ENCODE results near the gene MOV10. TPM values are rescaled to one million over a fixed set of nuclear protein-coding genes. Genes with fewer than 3 reads are reported as not detected.

MOV10 gene
- polyA plus RNA-seq, 1 of the 3 experiments (the other 2 are of a cell fraction), result 87.4 TPM

DNA sequence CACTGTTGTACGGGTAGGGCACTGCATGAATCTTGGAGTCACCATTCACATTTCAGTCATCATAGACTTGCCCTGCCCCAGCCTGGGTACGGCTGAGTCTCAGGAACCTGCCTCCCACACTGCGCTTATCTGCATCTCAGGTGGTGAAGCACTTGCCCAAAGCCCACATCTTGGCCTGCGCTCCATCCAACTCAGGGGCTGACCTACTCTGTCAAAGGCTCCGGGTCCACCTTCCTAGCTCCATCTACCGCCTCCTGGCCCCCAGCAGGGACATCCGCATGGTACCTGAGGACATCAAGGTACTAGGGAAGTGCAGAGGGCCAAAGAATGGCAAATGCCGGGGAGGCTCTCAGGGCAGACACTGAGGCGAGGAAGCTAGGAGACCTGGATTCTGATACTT lies 20.8 kb downstream of the MOV10 start:
- Histone ChIP-seq H3K36me3 (replicated peaks in 1 of 2; ENCODE audit: control insufficient read depth in 1 of 2, insufficient read depth in 2 of 2, low read length in 1 of 2) (peaks cover 29 to 55% of the 10 kb centered on the region in 2 experiments), H3K4me2 (no peak overlapping the region)

DNA sequence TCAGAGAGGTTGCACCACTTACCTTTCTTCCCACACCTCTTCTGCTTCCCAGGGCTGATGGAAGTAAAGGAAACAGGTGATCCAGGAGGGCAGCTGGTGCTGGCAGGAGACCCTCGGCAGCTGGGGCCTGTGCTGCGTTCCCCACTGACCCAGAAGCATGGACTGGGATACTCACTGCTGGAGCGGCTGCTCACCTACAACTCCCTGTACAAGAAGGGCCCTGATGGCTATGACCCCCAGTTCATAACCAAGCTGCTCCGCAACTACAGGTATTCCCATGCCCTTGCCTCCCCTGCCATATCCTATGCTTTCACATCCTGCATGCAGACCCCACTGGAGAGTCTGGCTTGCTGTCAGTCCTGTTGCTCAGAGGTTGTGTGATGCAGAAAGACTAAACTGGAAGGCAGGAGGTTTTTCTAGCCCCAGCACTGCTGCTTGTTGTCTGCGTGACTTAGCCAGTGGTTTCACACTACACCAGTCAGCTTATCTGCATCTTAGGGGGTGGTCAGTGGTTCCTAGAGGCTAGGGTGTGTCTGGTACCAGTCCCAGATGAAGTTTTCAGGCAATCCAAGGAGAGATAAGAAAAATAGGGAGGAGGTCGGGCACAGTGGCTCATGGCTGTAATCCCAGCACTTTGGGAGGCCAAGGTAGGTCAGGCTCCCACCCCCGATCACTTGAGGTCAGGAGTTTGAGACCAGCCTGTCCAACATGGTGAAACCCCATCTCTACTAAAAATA lies 22.3 kb downstream of the MOV10 start:
- Histone ChIP-seq H3K4me3 (ENCODE audit: low read depth in 2 of 2, low read length in 1 of 2) (no peak overlapping the region), H3K79me2 (ENCODE audit: insufficient read depth) (no peaks in the 10 kb centered on the region), H3K27ac (ENCODE audit: low read depth in 2 of 2, low read length in 1 of 2) (no peak overlapping the region), H3K9ac (no peak overlapping the region), H2AFZ (ENCODE audit: low read depth) (no peak overlapping the region), H3F3A (replicated peaks; ENCODE audit: insufficient read depth) (peaks cover 25% of the 10 kb centered on the region), H3K27me3 (ENCODE audit: insufficient read depth) (no peaks in the 10 kb centered on the region), H3K4me2 (no peak overlapping the region), H4K20me1 (ENCODE audit: insufficient read depth) (no peaks in the 10 kb centered on the region; the same call in 1 of the 2 replicates), H3K9me3 (no peaks in the 10 kb centered on the region), H3K4me1 (ENCODE audit: control insufficient read depth in 1 of 2, insufficient read depth in 2 of 2, low read depth in 1 of 2, low read length in 1 of 2) (peaks cover 22 to 25% of the 10 kb centered on the region in 2 experiments; a peak in 3 of 4 replicates), H3K9me2 (no peaks in the 10 kb centered on the region), H3K36me3 (replicated peaks in 1 of 2; ENCODE audit: control insufficient read depth in 1 of 2, insufficient read depth in 2 of 2, low read length in 1 of 2) (peaks cover 20 to 62% of the 10 kb centered on the region in 2 experiments)
- POLR2A ChIA-PET, result no interaction called here
- CTCF ChIA-PET, result interaction anchor here (1.3 to 2.5 kb wide), 3 partner anchors 19 to 61 kb away, joined by 3 to 7 read pairs (median 6); partner anchors contain the start of gene PPM1J
- DNase-seq, result no peak
- 94% methylated on average over 7 of the region's 7 CpGs for WGBS (ENCODE audit: low lambda C conversion rate)
- TF ChIP-seq TAF1 (IDR thresholded peaks at IDR 0.05; ENCODE audit: borderline replicate concordance, low read depth, low read length) (no peak), GATA2 (CRISPR knock-in tag; IDR thresholded peaks at IDR 0.05) (no peak), EP300 (IDR thresholded peaks at IDR 0.05; ENCODE audit: borderline replicate concordance in 1 of 2, low read depth in 1 of 2, low read length in 1 of 2) (no peak), JUND (IDR thresholded peaks at IDR 0.05) (no peak), SMC3 (IDR thresholded peaks at IDR 0.05; ENCODE audit: low read depth, low read length) (no peak), MXI1 (IDR thresholded peaks at IDR 0.05; ENCODE audit: low read depth, low read length) (no peak), RXRA (IDR thresholded peaks at IDR 0.05; ENCODE audit: borderline replicate concordance, low read depth) (no peak), USF1 (IDR thresholded peaks at IDR 0.05; ENCODE audit: borderline replicate concordance, low read depth) (no peak), ELF1 (IDR thresholded peaks at IDR 0.05) (no peak), ZBTB33 (IDR thresholded peaks at IDR 0.05; ENCODE audit: borderline replicate concordance, low read depth) (no peak), FOSL2 (IDR thresholded peaks at IDR 0.05; ENCODE audit: borderline replicate concordance, low read depth) (no peak), RAD21 (IDR thresholded peaks at IDR 0.05; ENCODE audit: low read length) (no peak)

More for the DNA sequence above, 20.8 kb downstream of the MOV10 start:
- WGBS (ENCODE audit: low lambda C conversion rate), result 97% methylated on average over 9 of the region's 9 CpGs
- TF ChIP-seq GABPA (IDR thresholded peaks at IDR 0.05; ENCODE audit: low read depth) (no peak), USF1 (IDR thresholded peaks at IDR 0.05; ENCODE audit: borderline replicate concordance, low read depth) (no peak), TCF12 (IDR thresholded peaks at IDR 0.05) (no peak), RCOR1 (IDR thresholded peaks at IDR 0.05; ENCODE audit: low read length) (no peak), MEF2A (IDR thresholded peaks at IDR 0.05; ENCODE audit: borderline replicate concordance, low read depth) (no peak), NFIC (IDR thresholded peaks at IDR 0.05; ENCODE audit: borderline replicate concordance) (no peak), FOSL2 (IDR thresholded peaks at IDR 0.05; ENCODE audit: borderline replicate concordance, low read depth) (no peak), SIN3A (IDR thresholded peaks at IDR 0.05; ENCODE audit: borderline replicate concordance, low read depth, low read length) (no peak), FOXJ3 (CRISPR knock-in tag; IDR thresholded peaks at IDR 0.05) (no peak), IRF3 (IDR thresholded peaks at IDR 0.05; ENCODE audit: low read depth, low read length) (no peak), ELF1 (IDR thresholded peaks at IDR 0.05) (no peak)
- TF ChIP-seq, protein P1, sequence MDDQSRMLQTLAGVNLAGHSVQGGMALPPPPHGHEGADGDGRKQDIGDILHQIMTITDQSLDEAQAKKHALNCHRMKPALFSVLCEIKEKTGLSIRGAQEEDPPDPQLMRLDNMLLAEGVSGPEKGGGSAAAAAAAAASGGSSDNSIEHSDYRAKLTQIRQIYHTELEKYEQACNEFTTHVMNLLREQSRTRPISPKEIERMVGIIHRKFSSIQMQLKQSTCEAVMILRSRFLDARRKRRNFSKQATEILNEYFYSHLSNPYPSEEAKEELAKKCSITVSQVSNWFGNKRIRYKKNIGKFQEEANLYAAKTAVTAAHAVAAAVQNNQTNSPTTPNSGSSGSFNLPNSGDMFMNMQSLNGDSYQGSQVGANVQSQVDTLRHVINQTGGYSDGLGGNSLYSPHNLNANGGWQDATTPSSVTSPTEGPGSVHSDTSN (IDR thresholded peaks at IDR 0.05), result no peak
- no peaks in the 10 kb centered on the region; the same call in 1 of the 2 replicates for H4K20me1 ChIP-seq (ENCODE audit: insufficient read depth)
- no peak overlapping the region for H3K4me3 ChIP-seq (ENCODE audit: low read depth in 2 of 2, low read length in 1 of 2)
- no peaks in the 10 kb centered on the region for H3K9me3 ChIP-seq
- no peaks in the 10 kb centered on the region for H3K9me2 ChIP-seq
- peaks cover 15% of the 10 kb centered on the region for H3F3A ChIP-seq (replicated peaks; ENCODE audit: insufficient read depth)
- no peaks in the 10 kb centered on the region for H3K27me3 ChIP-seq (ENCODE audit: insufficient read depth)
- H3K4me1 ChIP-seq (ENCODE audit: control insufficient read depth in 1 of 2, insufficient read depth in 2 of 2, low read depth in 1 of 2, low read length in 1 of 2), result peaks cover 10% of the 10 kb centered on the region in 2 experiments; a peak in 3 of 4 replicates
- H3K79me2 ChIP-seq (ENCODE audit: insufficient read depth), result no peaks in the 10 kb centered on the region
- no peak overlapping the region for H2AFZ ChIP-seq (ENCODE audit: low read depth)
- H3K9ac ChIP-seq, result no peak overlapping the region
- DNase-seq, result no peak
- no peak overlapping the region for H3K27ac ChIP-seq (ENCODE audit: low read depth in 2 of 2, low read length in 1 of 2)
- ChIA-PET POLR2A (no interaction called here), CTCF (interaction anchor here (1.8 kb wide), 1 partner anchor 20 kb away, joined by 6 read pairs; the partner anchor contains the start of gene PPM1J)
